ENCODE measurements around the gene NRK. TPM values are rescaled to one million over a fixed set of nuclear protein-coding genes. Genes with fewer than 3 reads are reported as not detected.

The NRK gene
- total RNA-seq, 1 experiment from 2014 or later, result 0.05 TPM

DNA sequence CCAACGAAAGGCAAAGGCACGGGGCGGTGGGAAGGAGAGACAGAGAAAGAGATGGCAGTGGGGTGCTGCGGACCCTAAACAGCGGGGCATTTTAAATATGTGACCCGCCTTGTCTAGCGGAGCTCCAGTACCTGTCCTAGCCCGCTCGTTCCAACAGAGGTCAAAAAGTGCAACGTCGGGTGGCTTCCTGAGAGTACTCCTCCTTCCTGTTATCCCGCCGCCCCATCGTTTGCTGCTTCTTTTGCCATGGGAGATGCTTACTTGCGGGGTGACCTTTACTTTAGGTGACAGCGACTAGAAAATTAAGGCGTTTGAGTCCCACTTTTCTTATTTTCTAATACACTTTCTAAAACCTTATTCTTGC is 735 bp downstream of the NRK start:
- no TSS peak for BruUV-seq (replicated peaks)
- H3K4me3 ChIP-seq (replicated peaks in 1 of 2; ENCODE audit: low read depth in 1 of 2, low read length in 2 of 2), result no peak overlapping the region
- intact Hi-C loops (cut with micrococcal nuclease), result no loop called here
- no peaks in the 10 kb centered on the region for H4K20me1 ChIP-seq (ENCODE audit: insufficient read depth)
- H3K79me2 ChIP-seq (ENCODE audit: insufficient read depth, low read length), result no peaks in the 10 kb centered on the region
- H3K9ac ChIP-seq (ENCODE audit: low read length), result no peak overlapping the region
- ATAC-seq (no peak), DNase-seq (ENCODE audit: low read depth, low spot score) (no peak)
- CTCF ChIA-PET, result no interaction called here
- H3K4me1 ChIP-seq (ENCODE audit: control insufficient read depth in 1 of 2, insufficient read depth in 2 of 2, low read length in 2 of 2), result no peaks in the 10 kb centered on the region
- no peaks in the 10 kb centered on the region for H3K36me3 ChIP-seq (ENCODE audit: control insufficient read depth in 1 of 2, insufficient read depth in 2 of 2, low read length in 2 of 2)
- RAD21 ChIA-PET (ENCODE audit: low non-redundant PET in 1 of 2, low total read pairs in 2 of 2, uncharacterized antibody in 2 of 2, unreplicated experiment in 2 of 2), result no interaction called here
- H3K9me3 ChIP-seq (ENCODE audit: control insufficient read depth in 1 of 2, insufficient read depth in 1 of 2, low read depth in 1 of 2, low read length in 2 of 2), result no peaks in the 10 kb centered on the region
- H3K4me2 ChIP-seq (ENCODE audit: low read length), result no peak overlapping the region
- H2AFZ ChIP-seq (ENCODE audit: low read depth, low read length, poor library complexity, severe bottlenecking), result no peak overlapping the region
- no peak overlapping the region for H3K27ac ChIP-seq (ENCODE audit: low read depth, low read length)
- no peaks in the 10 kb centered on the region for H3K27me3 ChIP-seq (ENCODE audit: insufficient read depth, low read length)
- POLR2A ChIA-PET, result no interaction called here
- no peaks in the 10 kb centered on the region for H3K9me2 ChIP-seq (ENCODE audit: insufficient read depth)
- TF ChIP-seq RAD21 (IDR thresholded peaks at IDR 0.05; ENCODE audit: low read depth), result no peak
- no peak for TF ChIP-seq EGR1 (IDR thresholded peaks at IDR 0.05; ENCODE audit: low read depth)
- TF ChIP-seq, protein P1, sequence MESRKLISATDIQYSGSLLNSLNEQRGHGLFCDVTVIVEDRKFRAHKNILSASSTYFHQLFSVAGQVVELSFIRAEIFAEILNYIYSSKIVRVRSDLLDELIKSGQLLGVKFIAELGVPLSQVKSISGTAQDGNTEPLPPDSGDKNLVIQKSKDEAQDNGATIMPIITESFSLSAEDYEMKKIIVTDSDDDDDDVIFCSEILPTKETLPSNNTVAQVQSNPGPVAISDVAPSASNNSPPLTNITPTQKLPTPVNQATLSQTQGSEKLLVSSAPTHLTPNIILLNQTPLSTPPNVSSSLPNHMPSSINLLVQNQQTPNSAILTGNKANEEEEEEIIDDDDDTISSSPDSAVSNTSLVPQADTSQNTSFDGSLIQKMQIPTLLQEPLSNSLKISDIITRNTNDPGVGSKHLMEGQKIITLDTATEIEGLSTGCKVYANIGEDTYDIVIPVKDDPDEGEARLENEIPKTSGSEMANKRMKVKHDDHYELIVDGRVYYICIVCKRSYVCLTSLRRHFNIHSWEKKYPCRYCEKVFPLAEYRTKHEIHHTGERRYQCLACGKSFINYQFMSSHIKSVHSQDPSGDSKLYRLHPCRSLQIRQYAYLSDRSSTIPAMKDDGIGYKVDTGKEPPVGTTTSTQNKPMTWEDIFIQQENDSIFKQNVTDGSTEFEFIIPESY (IDR thresholded peaks at IDR 0.05; ENCODE audit: extremely low read depth, insufficient replicate concordance, low read length), result no peak
- TF ChIP-seq JUND (IDR thresholded peaks at IDR 0.05), result no peak
- TF ChIP-seq SRF (IDR thresholded peaks at IDR 0.05; ENCODE audit: low read depth), result no peak
- TF ChIP-seq SP1 (IDR thresholded peaks at IDR 0.05; ENCODE audit: low read depth), result no peak
- no peak for TF ChIP-seq POLR2AphosphoS5 (IDR thresholded peaks at IDR 0.05; ENCODE audit: low read depth, low read length)
- no peak for TF ChIP-seq ZFX (IDR thresholded peaks at IDR 0.05)
- TF ChIP-seq, protein P2, sequence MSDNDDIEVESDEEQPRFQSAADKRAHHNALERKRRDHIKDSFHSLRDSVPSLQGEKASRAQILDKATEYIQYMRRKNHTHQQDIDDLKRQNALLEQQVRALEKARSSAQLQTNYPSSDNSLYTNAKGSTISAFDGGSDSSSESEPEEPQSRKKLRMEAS (IDR thresholded peaks at IDR 0.05), result no peak
- TF ChIP-seq CEBPB (IDR thresholded peaks at IDR 0.05; ENCODE audit: low read depth), result no peak
- TF ChIP-seq EZH2 (IDR thresholded peaks at IDR 0.05), result no peak

DNA sequence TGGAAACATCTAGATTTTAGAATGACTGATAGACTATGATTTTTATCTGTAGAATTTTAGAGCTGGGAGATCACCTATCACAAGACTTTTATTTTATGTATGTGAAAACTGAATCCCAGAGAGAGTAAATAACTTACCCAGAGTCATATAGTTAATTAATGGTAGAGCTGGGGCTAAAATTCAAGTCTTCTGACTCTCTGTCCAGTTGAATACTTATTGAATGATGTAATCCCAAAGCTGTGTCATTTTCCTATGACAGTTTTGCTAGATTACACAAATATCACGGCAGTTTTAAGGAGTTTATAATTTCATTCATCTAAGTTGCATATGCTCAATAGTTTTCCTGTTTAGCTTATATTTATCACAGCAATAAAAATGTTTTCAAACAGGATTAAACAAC is 6.7 kb downstream of the NRK start:
- Histone ChIP-seq H3K9ac (ENCODE audit: low read length) (no peak overlapping the region), H3K4me3 (replicated peaks in 1 of 2; ENCODE audit: low read depth in 1 of 2, low read length in 2 of 2) (no peak overlapping the region), H3K27ac (ENCODE audit: low read depth, low read length) (no peak overlapping the region), H3K79me2 (ENCODE audit: insufficient read depth, low read length) (no peaks in the 10 kb centered on the region), H3K9me3 (ENCODE audit: control insufficient read depth in 1 of 2, insufficient read depth in 1 of 2, low read depth in 1 of 2, low read length in 2 of 2) (no peaks in the 10 kb centered on the region), H3K4me1 (ENCODE audit: control insufficient read depth in 1 of 2, insufficient read depth in 2 of 2, low read length in 2 of 2) (no peaks in the 10 kb centered on the region), H2AFZ (ENCODE audit: low read depth, low read length, poor library complexity, severe bottlenecking) (no peak overlapping the region), H3K27me3 (ENCODE audit: insufficient read depth, low read length) (no peaks in the 10 kb centered on the region), H3K36me3 (ENCODE audit: control insufficient read depth in 1 of 2, insufficient read depth in 2 of 2, low read length in 2 of 2) (no peaks in the 10 kb centered on the region), H4K20me1 (ENCODE audit: insufficient read depth) (no peaks in the 10 kb centered on the region), H3K9me2 (ENCODE audit: insufficient read depth) (no peaks in the 10 kb centered on the region), H3K4me2 (ENCODE audit: low read length) (no peak overlapping the region)
- DNase-seq (ENCODE audit: low read depth, low spot score) (no peak), ATAC-seq (no peak)
- CTCF ChIA-PET, result no interaction called here
- intact Hi-C loops (cut with micrococcal nuclease), result no loop called here
- BruUV-seq (replicated peaks), result no TSS peak
- RAD21 ChIA-PET (ENCODE audit: low non-redundant PET in 1 of 2, low total read pairs in 2 of 2, uncharacterized antibody in 2 of 2, unreplicated experiment in 2 of 2), result no interaction called here
- TF ChIP-seq EZH2 (IDR thresholded peaks at IDR 0.05) (no peak), RAD21 (IDR thresholded peaks at IDR 0.05; ENCODE audit: low read depth) (no peak), POLR2AphosphoS5 (IDR thresholded peaks at IDR 0.05; ENCODE audit: low read depth, low read length) (no peak), SRF (IDR thresholded peaks at IDR 0.05; ENCODE audit: low read depth) (no peak), POLR2A (IDR thresholded peaks at IDR 0.05; ENCODE audit: borderline replicate concordance, extremely low read depth, insufficient read depth, insufficient read length) (no peak), YY1 (IDR thresholded peaks at IDR 0.05; ENCODE audit: extremely low read depth, insufficient replicate concordance, low read depth, low read length) (no peak), SIN3A (IDR thresholded peaks at IDR 0.05; ENCODE audit: low read depth) (no peak)
- TF ChIP-seq, protein P3, sequence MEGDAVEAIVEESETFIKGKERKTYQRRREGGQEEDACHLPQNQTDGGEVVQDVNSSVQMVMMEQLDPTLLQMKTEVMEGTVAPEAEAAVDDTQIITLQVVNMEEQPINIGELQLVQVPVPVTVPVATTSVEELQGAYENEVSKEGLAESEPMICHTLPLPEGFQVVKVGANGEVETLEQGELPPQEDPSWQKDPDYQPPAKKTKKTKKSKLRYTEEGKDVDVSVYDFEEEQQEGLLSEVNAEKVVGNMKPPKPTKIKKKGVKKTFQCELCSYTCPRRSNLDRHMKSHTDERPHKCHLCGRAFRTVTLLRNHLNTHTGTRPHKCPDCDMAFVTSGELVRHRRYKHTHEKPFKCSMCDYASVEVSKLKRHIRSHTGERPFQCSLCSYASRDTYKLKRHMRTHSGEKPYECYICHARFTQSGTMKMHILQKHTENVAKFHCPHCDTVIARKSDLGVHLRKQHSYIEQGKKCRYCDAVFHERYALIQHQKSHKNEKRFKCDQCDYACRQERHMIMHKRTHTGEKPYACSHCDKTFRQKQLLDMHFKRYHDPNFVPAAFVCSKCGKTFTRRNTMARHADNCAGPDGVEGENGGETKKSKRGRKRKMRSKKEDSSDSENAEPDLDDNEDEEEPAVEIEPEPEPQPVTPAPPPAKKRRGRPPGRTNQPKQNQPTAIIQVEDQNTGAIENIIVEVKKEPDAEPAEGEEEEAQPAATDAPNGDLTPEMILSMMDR (IDR thresholded peaks at IDR 0.05 in 2 of 3, conservative IDR thresholded peaks at IDR 0.05 in 1 of 3; ENCODE audit: borderline replicate concordance in 1 of 3, insufficient read depth in 1 of 3, low read depth in 2 of 3, low read length in 2 of 3), result no peak
- TF ChIP-seq, protein P1 (IDR thresholded peaks at IDR 0.05; ENCODE audit: extremely low read depth, insufficient replicate concordance, low read length), result no peak
- POLR2A ChIA-PET, result no interaction called here
